ENCODE results near the gene DTHD1. TPM values are rescaled to one million over a fixed set of nuclear protein-coding genes. Genes with fewer than 3 reads are reported as not detected.

The DTHD1 gene
- total and polyA plus RNA-seq, 2 donors (not counting 1 experiment from before 2014, with no cell fraction given), result not detected

DNA sequence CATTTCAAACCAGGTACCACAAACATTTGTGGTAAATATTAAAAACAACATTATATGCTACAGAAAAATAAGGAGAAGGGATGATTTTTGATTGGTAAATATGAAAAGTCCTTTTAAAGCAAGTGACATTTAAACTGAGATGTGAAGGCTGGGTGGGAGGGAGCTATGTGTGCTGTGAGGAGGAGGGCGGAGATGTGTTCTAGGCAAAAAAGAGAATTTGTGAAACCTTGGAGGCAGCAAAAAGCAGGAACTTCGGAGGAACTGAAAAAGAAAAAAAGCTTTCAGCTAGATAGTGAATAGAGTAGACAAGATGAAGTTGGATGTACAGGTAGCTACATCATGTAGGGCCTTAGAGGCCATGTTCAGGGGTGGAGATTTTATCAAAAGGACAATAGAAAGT lies 27.0 kb upstream of the DTHD1 start:
- no peaks in the 10 kb centered on the region for H3K79me2 ChIP-seq (ENCODE audit: control insufficient read depth, insufficient read depth, low read length)
- no peaks in the 10 kb centered on the region for H3K9me3 ChIP-seq (ENCODE audit: control insufficient read depth, insufficient read depth, low read depth, low read length)
- no peak overlapping the region for H3K4me2 ChIP-seq (ENCODE audit: extremely low read depth, insufficient read depth, low read length)
- no peak overlapping the region for H2AFZ ChIP-seq (ENCODE audit: low read length)
- H3K9ac ChIP-seq (ENCODE audit: insufficient read depth, low read length), result no peak overlapping the region
- TF ChIP-seq EZH2 (IDR thresholded peaks at IDR 0.05; ENCODE audit: low read length, missing control alignments), result no peak
- TF ChIP-seq, protein P1, sequence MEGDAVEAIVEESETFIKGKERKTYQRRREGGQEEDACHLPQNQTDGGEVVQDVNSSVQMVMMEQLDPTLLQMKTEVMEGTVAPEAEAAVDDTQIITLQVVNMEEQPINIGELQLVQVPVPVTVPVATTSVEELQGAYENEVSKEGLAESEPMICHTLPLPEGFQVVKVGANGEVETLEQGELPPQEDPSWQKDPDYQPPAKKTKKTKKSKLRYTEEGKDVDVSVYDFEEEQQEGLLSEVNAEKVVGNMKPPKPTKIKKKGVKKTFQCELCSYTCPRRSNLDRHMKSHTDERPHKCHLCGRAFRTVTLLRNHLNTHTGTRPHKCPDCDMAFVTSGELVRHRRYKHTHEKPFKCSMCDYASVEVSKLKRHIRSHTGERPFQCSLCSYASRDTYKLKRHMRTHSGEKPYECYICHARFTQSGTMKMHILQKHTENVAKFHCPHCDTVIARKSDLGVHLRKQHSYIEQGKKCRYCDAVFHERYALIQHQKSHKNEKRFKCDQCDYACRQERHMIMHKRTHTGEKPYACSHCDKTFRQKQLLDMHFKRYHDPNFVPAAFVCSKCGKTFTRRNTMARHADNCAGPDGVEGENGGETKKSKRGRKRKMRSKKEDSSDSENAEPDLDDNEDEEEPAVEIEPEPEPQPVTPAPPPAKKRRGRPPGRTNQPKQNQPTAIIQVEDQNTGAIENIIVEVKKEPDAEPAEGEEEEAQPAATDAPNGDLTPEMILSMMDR (conservative IDR thresholded peaks at IDR 0.05 in 1 of 2, IDR thresholded peaks at IDR 0.05 in 1 of 2; ENCODE audit: low read depth in 1 of 2, low read length in 2 of 2), result no peak
- no peaks in the 10 kb centered on the region for H4K20me1 ChIP-seq (ENCODE audit: control insufficient read depth, extremely low read depth, insufficient read depth, low read length)
- DNase-seq (ENCODE audit: low read depth in 2 of 2), result no peak
- no peaks in the 10 kb centered on the region for H3K27me3 ChIP-seq (ENCODE audit: control insufficient read depth, insufficient read depth, low read length)
- H3K4me3 ChIP-seq (replicated peaks in 1 of 4; ENCODE audit: control extremely low read depth in 1 of 4, insufficient read depth in 1 of 4, low read depth in 3 of 4, low read length in 4 of 4), result no peak overlapping the region
- H3K27ac ChIP-seq (ENCODE audit: insufficient read depth, low read length), result no peak overlapping the region
- H3K4me1 ChIP-seq (ENCODE audit: control insufficient read depth, extremely low read depth, insufficient read depth, low read length), result no peaks in the 10 kb centered on the region
- H3K36me3 ChIP-seq (ENCODE audit: control insufficient read depth, insufficient read depth, low read length), result no peaks in the 10 kb centered on the region

DNA sequence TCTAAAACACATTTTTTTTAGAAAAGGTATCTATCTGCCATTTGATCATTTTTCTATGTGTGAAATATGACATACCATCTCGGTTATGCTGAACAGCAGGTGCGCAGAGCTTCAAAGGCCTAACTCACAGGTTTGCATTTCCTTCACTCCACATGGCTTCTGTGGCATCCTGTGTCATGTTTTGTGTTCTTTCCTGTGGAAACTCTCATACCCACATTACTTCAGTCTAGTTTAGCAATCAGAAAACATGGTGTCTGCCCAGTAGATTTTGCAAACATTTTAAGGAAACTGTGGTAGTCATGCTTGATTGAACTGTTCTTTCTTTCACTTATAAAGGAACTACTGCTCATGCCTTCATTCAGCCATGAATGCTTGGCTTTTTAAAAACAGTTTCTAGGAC lies 25.8 kb upstream of the DTHD1 start:
- Histone ChIP-seq H3K9me3 (ENCODE audit: control insufficient read depth, insufficient read depth, low read depth, low read length) (no peaks in the 10 kb centered on the region), H3K4me2 (ENCODE audit: extremely low read depth, insufficient read depth, low read length) (no peak overlapping the region), H3K79me2 (ENCODE audit: control insufficient read depth, insufficient read depth, low read length) (no peaks in the 10 kb centered on the region), H3K27ac (ENCODE audit: insufficient read depth, low read length) (no peak overlapping the region), H2AFZ (ENCODE audit: low read length) (no peak overlapping the region), H3K9ac (ENCODE audit: insufficient read depth, low read length) (no peak overlapping the region), H3K27me3 (ENCODE audit: control insufficient read depth, insufficient read depth, low read length) (no peaks in the 10 kb centered on the region), H3K36me3 (ENCODE audit: control insufficient read depth, insufficient read depth, low read length) (no peaks in the 10 kb centered on the region), H4K20me1 (ENCODE audit: control insufficient read depth, extremely low read depth, insufficient read depth, low read length) (no peaks in the 10 kb centered on the region), H3K4me1 (ENCODE audit: control insufficient read depth, extremely low read depth, insufficient read depth, low read length) (no peaks in the 10 kb centered on the region), H3K4me3 (replicated peaks in 1 of 4; ENCODE audit: control extremely low read depth in 1 of 4, insufficient read depth in 1 of 4, low read depth in 3 of 4, low read length in 4 of 4) (no peak overlapping the region)
- DNase-seq (ENCODE audit: low read depth in 2 of 2), result no peak
- TF ChIP-seq EZH2 (IDR thresholded peaks at IDR 0.05; ENCODE audit: low read length, missing control alignments), result no peak
- TF ChIP-seq, protein P1 (conservative IDR thresholded peaks at IDR 0.05 in 1 of 2, IDR thresholded peaks at IDR 0.05 in 1 of 2; ENCODE audit: low read depth in 1 of 2, low read length in 2 of 2), result no peak

DNA sequence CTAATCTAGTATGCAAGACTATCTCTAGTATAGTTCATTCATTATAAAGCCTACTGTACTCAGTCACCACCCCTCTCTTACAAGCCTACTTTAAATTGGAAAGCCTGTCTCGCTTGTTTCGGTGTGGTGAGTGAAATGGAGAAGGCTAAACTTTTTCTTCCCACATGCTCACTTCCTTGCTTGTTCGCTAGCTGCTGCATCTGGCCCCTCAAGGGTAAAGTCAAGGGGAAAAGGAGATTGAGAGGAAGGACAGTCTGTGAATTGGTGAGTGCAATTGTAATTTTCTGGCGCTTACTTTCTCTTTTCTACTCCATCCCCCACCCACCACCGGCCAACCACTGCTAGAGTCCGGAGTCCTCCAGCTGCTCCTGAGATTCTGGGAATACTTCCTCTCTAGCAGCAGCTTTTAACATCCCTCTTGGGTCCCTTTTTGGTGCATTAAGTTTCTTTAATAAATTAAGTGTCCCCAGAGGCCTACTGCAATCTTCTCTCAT lies 25.0 kb upstream of the DTHD1 start:
- H3K36me3 ChIP-seq (ENCODE audit: control insufficient read depth, insufficient read depth, low read length), result no peaks in the 10 kb centered on the region
- no peak overlapping the region for H3K4me2 ChIP-seq (ENCODE audit: extremely low read depth, insufficient read depth, low read length)
- DNase-seq (ENCODE audit: low read depth in 2 of 2), result no peak
- no peaks in the 10 kb centered on the region for H3K4me1 ChIP-seq (ENCODE audit: control insufficient read depth, extremely low read depth, insufficient read depth, low read length)
- no peak overlapping the region for H3K4me3 ChIP-seq (replicated peaks in 1 of 4; ENCODE audit: control extremely low read depth in 1 of 4, insufficient read depth in 1 of 4, low read depth in 3 of 4, low read length in 4 of 4)
- no peaks in the 10 kb centered on the region for H3K79me2 ChIP-seq (ENCODE audit: control insufficient read depth, insufficient read depth, low read length)
- no peak overlapping the region for H2AFZ ChIP-seq (ENCODE audit: low read length)
- H3K9me3 ChIP-seq (ENCODE audit: control insufficient read depth, insufficient read depth, low read depth, low read length), result no peaks in the 10 kb centered on the region
- no peak overlapping the region for H3K27ac ChIP-seq (ENCODE audit: insufficient read depth, low read length)
- no peaks in the 10 kb centered on the region for H4K20me1 ChIP-seq (ENCODE audit: control insufficient read depth, extremely low read depth, insufficient read depth, low read length)
- no peak overlapping the region for H3K9ac ChIP-seq (ENCODE audit: insufficient read depth, low read length)
- no peaks in the 10 kb centered on the region for H3K27me3 ChIP-seq (ENCODE audit: control insufficient read depth, insufficient read depth, low read length)
- TF ChIP-seq, protein P1 (conservative IDR thresholded peaks at IDR 0.05 in 1 of 2, IDR thresholded peaks at IDR 0.05 in 1 of 2; ENCODE audit: low read depth in 1 of 2, low read length in 2 of 2), result no peak
- no peak for TF ChIP-seq EZH2 (IDR thresholded peaks at IDR 0.05; ENCODE audit: low read length, missing control alignments)

All from fibroblast of lung (primary cell).